Heart left ventricle (tissue), 16 donors: ENCODE data around the gene ADRA2B. TPM values are rescaled to one million over a fixed set of nuclear protein-coding genes. Genes with fewer than 3 reads are reported as not detected.

Experiments
- ATAC-seq, 4 donors: fragments of 200-7000 bp; cut with Tn5 transposase; one replicate each; pipeline ENCODE4 v1.9.1; 2020 to 2022; ENCODE audit warnings: moderate library complexity in 4 of 4, mild to moderate bottlenecking in 3 of 4, moderate number of reproducible peaks in 1 of 4
- DNase-seq, 5 donors: peaks; one replicate each; pipeline ENCODE4 v3.0.0-alpha.2; 2020
- H3K27ac ChIP-seq, 12 donors: fragments of 200-600 bp; sonication (generic) in 4 of 12; one replicate each; pipeline versions ENCODE4 v1.5.0 to v1.8.0; 2016 to 2022; ENCODE audit warnings: mild to moderate bottlenecking in 2 of 12
- H3K27me3 ChIP-seq, 9 donors: fragments of 200-600 bp; sonication (generic) in 2 of 9; one replicate each; pipeline versions ENCODE4 v1.5.1 to v1.8.0; 2016 to 2022; ENCODE audit warnings: mild to moderate bottlenecking in 3 of 9
- H3K36me3 ChIP-seq, 9 donors: fragments of 200-600 bp; sonication (generic) in 2 of 9; one replicate each; pipeline versions ENCODE4 v1.5.0 to v1.8.0; 2018 to 2022; ENCODE audit warnings: mild to moderate bottlenecking in 2 of 9
- H3K4me1 ChIP-seq, 12 donors: fragments of 200-600 bp; sonication (generic) in 4 of 12; one replicate each; pipeline versions ENCODE4 v1.5.0 to v1.8.0; 2016 to 2022; ENCODE audit warnings: mild to moderate bottlenecking in 3 of 12
- H3K4me3 ChIP-seq, 12 donors: fragments of 200-600 bp; sonication (generic) in 4 of 12; one replicate each; pipeline versions ENCODE4 v1.5.0 to v1.8.0; 2017 to 2022; ENCODE audit warnings: mild to moderate bottlenecking in 9 of 12, moderate library complexity in 4 of 12
- H3K9me3 ChIP-seq, 12 donors: fragments of 200-600 bp; sonication (generic) in 4 of 12; one replicate each; pipeline versions ENCODE4 v1.5.0 to v1.8.0; 2016 to 2022; ENCODE audit warnings: mild to moderate bottlenecking in 1 of 12
- CTCF ChIP-seq, 12 donors: fragments of 200-600 bp; sonication (generic) in 4 of 12; IDR thresholded peaks; one replicate each; pipeline versions ENCODE4 v1.5.0 to v1.8.0; 2018 to 2022; ENCODE audit warnings: antibody characterized with exemption in 12 of 12, mild to moderate bottlenecking in 5 of 12
- POLR2A ChIP-seq, 2 donors: fragments of 450-650 bp; IDR thresholded peaks; one replicate each; pipeline ENCODE4 v1.6.1; 2017; ENCODE audit warnings: antibody characterized with exemption in 2 of 2, mild to moderate bottlenecking in 2 of 2, moderate library complexity in 2 of 2
- WGBS, 4 donors: extraction: QIAGEN DNeasy Blood & Tissue Kit in 2 of 4; methylation state at CpG; one replicate each; pipeline versions ENCODE4 v1.1.5 to v1.1.7; 2013 to 2018; 5-methylcytosine and 5-hydroxymethylcytosine counted together
- intact Hi-C, 10 donors: fragments of 100-400 bp; cut with DNase I; formaldehyde crosslinking; loops; one replicate each; pipeline versions ENCODE4 v1.11.1 to v1.14.2; 2022
- polyA plus RNA-seq, 2 donors: library from polyadenylated mRNA; stranded (reverse); fragments of 200-250 nt; gene quantifications; one replicate each; pipeline ENCODE4 v1.2.3, GENCODE V29; 2013
- total RNA-seq, 9 donors: library from RNA; depleted of rRNA in 2 of 9; stranded (reverse); fragments of >200 nt in 2 of 9; fragmentation: NEBNext Ultra II Directional in 3 of 9; extraction: Animal tissue kit (Norgen Biotek cat#: 25700) in 3 of 9; gene quantifications; one replicate each; pipeline versions ENCODE4 v1.1.0 to v1.2.4, GENCODE V29; 2016 to 2023
- donor health status: ischemic (EF 13 %, LVEDD 7.1; RV severe dilation, severe dysfunction).
- donor health status: healthy with polysubstance abuse.
- donor health status: DM: no; HTN: yes; CAD: no.
- donor health status: DM: no; HTN: no; CAD: no.
- donor health status: ischemic (EF 25% LVEDD 6.9; RV normal size, moderate dysfunction).
- donor health status: ischemic (EF 25% LVEDD 5.7; RV mildly dilated, moderate dysfunction).
- donor health status: healthy.
- donor health status: DM: yes; HTN: yes; CAD: no.
- donor health status: ischemic (EF 35%, LVEDD 5.7; RV mildly dilated, moderate dysfunction).
- donor health status: nonischemic (EF 11% LVEDD 7.7; RV severe dilation, severe dysfunction).
- donor health status: DM: yes; HTN: yes; CAD: no.
- donor health status: PGD.
- donor health status: ischemic (EF 29% LVEDD 5.4; RV normal size, mild dysfunction).
- donor health status: nonischemic (EF 23%, LVEDD 6.1; RV moderate dilation, normal function).

The ADRA2B gene
- total and polyA plus RNA-seq, 11 donors: 1.5 to 6.1 (median 3.5) TPM

- DNase-seq (peak in 1 of 5 donors; percentile 19), ATAC-seq (no peak)
- Histone ChIP-seq H3K4me3 (no peak overlapping the region), H3K4me1 (peaks cover 7 to 52% (median 33%) of the 10 kb centered on the region in 12 donors), H3K27ac (peak overlapping the region in 7 of 12 donors; percentile 70 to 94 (median 83)), H3K36me3 (no peaks in the 10 kb centered on the region), H3K27me3 (no peaks in the 10 kb centered on the region), H3K9me3 (peaks cover 0 to 16% (median 10%) of the 10 kb centered on the region in 12 donors)
- intact Hi-C loops: no loop called here
- no peak for TF ChIP-seq CTCF (IDR thresholded peaks at IDR 0.05)
- no peak for TF ChIP-seq POLR2A (IDR thresholded peaks at IDR 0.05)
- whole genome bisulfite sequencing, 4 donors: 81 to 90% (median 85%) methylated on average over 3 of the region's 3 CpGs
These were observed 8.7 kb downstream of the ADRA2B start for GRCh38 chr2:96107708-96108065.

GRCh38 chr2:96106991-96107707 lies 9.2 kb downstream of the ADRA2B start:
- no peak for TF ChIP-seq CTCF (IDR thresholded peaks at IDR 0.05)
- TF ChIP-seq POLR2A (IDR thresholded peaks at IDR 0.05): no peak
- H3K4me1 ChIP-seq: peaks cover 7 to 56% (median 33%) of the 10 kb centered on the region in 12 donors
- WGBS, 4 donors: 70 to 85% (median 79%) methylated on average over 9 of the region's 9 CpGs
- no peak overlapping the region for H3K4me3 ChIP-seq
- no peaks in the 10 kb centered on the region for H3K27me3 ChIP-seq
- peak in 1 of 5 donors; percentile 26 for DNase-seq
- no peak for ATAC-seq
- H3K36me3 ChIP-seq: no peaks in the 10 kb centered on the region
- intact Hi-C loops: no loop called here
- peaks cover 0 to 16% (median 10%) of the 10 kb centered on the region in 12 donors for H3K9me3 ChIP-seq
- peak overlapping the region in 4 of 12 donors; percentile 65 to 94 (median 88) for H3K27ac ChIP-seq

GRCh38 chr2:96105994-96106715 lies 10.2 kb downstream of the ADRA2B start:
- H3K27me3 ChIP-seq: no peaks in the 10 kb centered on the region
- DNase-seq: peak in 1 of 5 donors; percentile 9
- no peak for ATAC-seq
- H3K4me3 ChIP-seq: no peak overlapping the region
- intact Hi-C loops: no loop called here
- H3K27ac ChIP-seq: no peak overlapping the region
- no peaks in the 10 kb centered on the region for H3K36me3 ChIP-seq
- H3K4me1 ChIP-seq: peaks cover 7 to 59% (median 33%) of the 10 kb centered on the region in 12 donors
- H3K9me3 ChIP-seq: peaks cover 0 to 16% (median 10%) of the 10 kb centered on the region in 12 donors
- WGBS, 4 donors: 96 to 98% (median 97%) methylated on average over 8 of the region's 8 CpGs
- TF ChIP-seq CTCF (IDR thresholded peaks at IDR 0.05): no peak
- TF ChIP-seq POLR2A (IDR thresholded peaks at IDR 0.05): no peak
